Choroid plexus epithelial cell (primary cell): ENCODE data around the gene TMEM238.

ENCODE experiments used
- DNase-seq: peaks from one replicate; pipeline ENCODE4 v3.0.0-alpha.2; 2010; ENCODE audit warnings: low read depth
- H3K4me3 ChIP-seq: 2 replicates; pipeline ENCODE4 v1.5.1; 2011; ENCODE audit warnings: low read depth, mild to moderate bottlenecking, control low read depth, low read length, moderate library complexity
- CTCF ChIP-seq: conservative IDR thresholded peaks from 2 replicates; pipeline ENCODE4 v1.5.1; 2011; ENCODE audit warnings: low read depth, mild to moderate bottlenecking, control low read depth, inconsistent platforms, low read length, moderate library complexity

TMEM238 gene

GRCh38 chr19:55362174-55362989, 21.7 kb downstream of the TMEM238 start:
- no peak for TF ChIP-seq CTCF
- H3K4me3 ChIP-seq, result no peak overlapping the region
- no peak for DNase-seq

- TF ChIP-seq CTCF, result no peak
- no peak for DNase-seq
- H3K4me3 ChIP-seq, result no peak overlapping the region
These were observed 23.2 kb downstream of the TMEM238 start for GRCh38 chr19:55360902-55361301.

GRCh38 chr19:55358943-55359908, 24.9 kb downstream of the TMEM238 start:
- no peak for DNase-seq
- TF ChIP-seq CTCF, result no peak
- H3K4me3 ChIP-seq, result no peak overlapping the region

- TF ChIP-seq CTCF, result no peak
- no peak overlapping the region for H3K4me3 ChIP-seq
These were observed 25.6 kb downstream of the TMEM238 start for GRCh38 chr19:55358493-55358892.

GRCh38 chr19:55355213-55355821, 28.8 kb downstream of the TMEM238 start:
- no peak for TF ChIP-seq CTCF
- no peak for DNase-seq
- no peak overlapping the region for H3K4me3 ChIP-seq

More at GRCh38 chr19:55358493-55358892, 25.6 kb downstream of the TMEM238 start:
- DNase-seq, result no peak

GRCh38 chr19:55354698-55355212, 29.3 kb downstream of the TMEM238 start, which contains the start of gene COX6B2:
COX6B2 (minus strand) TSS chr19:55354719; CDS start chr19:55354521, 198 bp downstream.
- no peak for TF ChIP-seq CTCF
- no peak for DNase-seq

More at GRCh38 chr19:55354698-55355212, 29.3 kb downstream of the TMEM238 start, which contains the start of gene COX6B2:
- H3K4me3 ChIP-seq, result peak within 1 kb of the TSS; percentile 59
